ENCODE data around the gene SKI. TPM values are rescaled to one million over a fixed set of nuclear protein-coding genes. Genes with fewer than 3 reads are reported as not detected.

SKI gene
- total RNA-seq, 1 donor, result 48.9 TPM

GRCh38 chr1:2266301-2266975 is 38.3 kb downstream of the SKI start:
- Histone ChIP-seq H3K27ac (ENCODE audit: low read depth, low read length) (no peak overlapping the region), H3K9me3 (ENCODE audit: low read depth, low read length) (no peaks in the 10 kb centered on the region), H3K4me2 (ENCODE audit: insufficient read depth, low read length) (no peak overlapping the region), H3K4me1 (ENCODE audit: insufficient read depth, low read length) (peaks cover 16% of the 10 kb centered on the region), H3K27me3 (ENCODE audit: insufficient read depth, low read length) (no peaks in the 10 kb centered on the region), H2AFZ (ENCODE audit: low read length) (no peak overlapping the region), H4K20me1 (ENCODE audit: insufficient read depth, low read length) (peaks cover 82% of the 10 kb centered on the region), H3K4me3 (ENCODE audit: insufficient read depth, low read length) (no peak overlapping the region), H3K36me3 (ENCODE audit: insufficient read depth, low read length) (no peaks in the 10 kb centered on the region), H3K79me2 (ENCODE audit: insufficient read depth, low read length) (peaks cover 99% of the 10 kb centered on the region)
- TF ChIP-seq, protein P1, sequence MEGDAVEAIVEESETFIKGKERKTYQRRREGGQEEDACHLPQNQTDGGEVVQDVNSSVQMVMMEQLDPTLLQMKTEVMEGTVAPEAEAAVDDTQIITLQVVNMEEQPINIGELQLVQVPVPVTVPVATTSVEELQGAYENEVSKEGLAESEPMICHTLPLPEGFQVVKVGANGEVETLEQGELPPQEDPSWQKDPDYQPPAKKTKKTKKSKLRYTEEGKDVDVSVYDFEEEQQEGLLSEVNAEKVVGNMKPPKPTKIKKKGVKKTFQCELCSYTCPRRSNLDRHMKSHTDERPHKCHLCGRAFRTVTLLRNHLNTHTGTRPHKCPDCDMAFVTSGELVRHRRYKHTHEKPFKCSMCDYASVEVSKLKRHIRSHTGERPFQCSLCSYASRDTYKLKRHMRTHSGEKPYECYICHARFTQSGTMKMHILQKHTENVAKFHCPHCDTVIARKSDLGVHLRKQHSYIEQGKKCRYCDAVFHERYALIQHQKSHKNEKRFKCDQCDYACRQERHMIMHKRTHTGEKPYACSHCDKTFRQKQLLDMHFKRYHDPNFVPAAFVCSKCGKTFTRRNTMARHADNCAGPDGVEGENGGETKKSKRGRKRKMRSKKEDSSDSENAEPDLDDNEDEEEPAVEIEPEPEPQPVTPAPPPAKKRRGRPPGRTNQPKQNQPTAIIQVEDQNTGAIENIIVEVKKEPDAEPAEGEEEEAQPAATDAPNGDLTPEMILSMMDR (IDR thresholded peaks at IDR 0.05; ENCODE audit: extremely low read depth, low read depth, low read length), result no peak
- no peak for DNase-seq (ENCODE audit: insufficient read length, low spot score, missing footprints)

- no peaks in the 10 kb centered on the region for H3K27me3 ChIP-seq (ENCODE audit: insufficient read depth, low read length)
- H3K9me3 ChIP-seq (ENCODE audit: low read depth, low read length), result no peaks in the 10 kb centered on the region
- H3K36me3 ChIP-seq (ENCODE audit: insufficient read depth, low read length), result no peaks in the 10 kb centered on the region
- H4K20me1 ChIP-seq (ENCODE audit: insufficient read depth, low read length), result peaks cover 90% of the 10 kb centered on the region
- peaks cover 19% of the 10 kb centered on the region for H3K4me1 ChIP-seq (ENCODE audit: insufficient read depth, low read length)
- no peak overlapping the region for H3K4me3 ChIP-seq (ENCODE audit: insufficient read depth, low read length)
- H3K27ac ChIP-seq (ENCODE audit: low read depth, low read length), result no peak overlapping the region
- no peak for DNase-seq (ENCODE audit: insufficient read length, low spot score, missing footprints)
- no peak overlapping the region for H2AFZ ChIP-seq (ENCODE audit: low read length)
- no peak overlapping the region for H3K4me2 ChIP-seq (ENCODE audit: insufficient read depth, low read length)
- H3K79me2 ChIP-seq (ENCODE audit: insufficient read depth, low read length), result peaks cover 99% of the 10 kb centered on the region
- TF ChIP-seq, protein P1 (IDR thresholded peaks at IDR 0.05; ENCODE audit: extremely low read depth, low read depth, low read length), result no peak
Measured at GRCh38 chr1:2267051-2267830, 39.1 kb downstream of the SKI start.

- no peak for DNase-seq (ENCODE audit: insufficient read length, low spot score, missing footprints)
- Histone ChIP-seq H3K4me2 (ENCODE audit: insufficient read depth, low read length) (no peak overlapping the region), H3K79me2 (ENCODE audit: insufficient read depth, low read length) (peaks cover 99% of the 10 kb centered on the region)
Measured at GRCh38 chr1:2267862-2268261, 39.7 kb downstream of the SKI start.

More at GRCh38 chr1:2267862-2268261, 39.7 kb downstream of the SKI start:
- Histone ChIP-seq H3K9me3 (ENCODE audit: low read depth, low read length) (no peaks in the 10 kb centered on the region), H4K20me1 (ENCODE audit: insufficient read depth, low read length) (peaks cover 87% of the 10 kb centered on the region), H3K4me3 (ENCODE audit: insufficient read depth, low read length) (no peak overlapping the region), H3K27me3 (ENCODE audit: insufficient read depth, low read length) (no peaks in the 10 kb centered on the region), H3K36me3 (ENCODE audit: insufficient read depth, low read length) (no peaks in the 10 kb centered on the region), H3K4me1 (ENCODE audit: insufficient read depth, low read length) (peaks cover 19% of the 10 kb centered on the region), H3K27ac (ENCODE audit: low read depth, low read length) (no peak overlapping the region), H2AFZ (ENCODE audit: low read length) (no peak overlapping the region)
- TF ChIP-seq, protein P1 (IDR thresholded peaks at IDR 0.05; ENCODE audit: extremely low read depth, low read depth, low read length), result no peak
